Sciatic nerve (tissue), 2 donors: ENCODE data around the gene MINPP1. TPM values are rescaled to one million over a fixed set of nuclear protein-coding genes. Genes with fewer than 3 reads are reported as not detected.

Source experiments
- ATAC-seq: fragments of 200-7000 bp; cut with Tn5 transposase; one replicate; pipeline ENCODE4 v1.9.1; 2020; ENCODE audit warnings: mild to moderate bottlenecking, moderate library complexity
- DNase-seq: peaks from one replicate; pipeline ENCODE4 v3.0.0-alpha.2; 2020; ENCODE audit warnings: low spot score
- intact Hi-C: fragments of 100-400 bp; cut with DNase I; formaldehyde crosslinking; loops from one replicate; pipeline ENCODE4 v1.14.2; 2022
- microRNA-seq: library from miRNA; unstranded; fragments of <30 nt; microRNA quantifications from one replicate; pipeline ENCODE4 v1.2.0, GENCODE V29; 2020
- total RNA-seq: library from RNA; stranded (reverse); fragmentation: NEBNext Ultra II Directional; extraction: Animal tissue kit (Norgen Biotek cat#: 25700); gene quantifications from one replicate; pipeline ENCODE4 v1.2.1, GENCODE V29; 2021
- donor health status: DM: no; HTN: no; CAD: no.
- donor health status: DM: no; HTN: no; CAD: no.

Gene MINPP1
- total RNA-seq, 1 donor from 2014 or later: 11.6 TPM

GRCh38 chr10:87596351-87596750, 91.7 kb downstream of the MINPP1 start:
- DNase-seq: no peak
- no peak for ATAC-seq
- intact Hi-C loops: no loop called here

- peak; percentile 54 for ATAC-seq
- DNase-seq: no peak
- intact Hi-C loops: no loop called here
These were observed 94.0 kb downstream of the MINPP1 start for GRCh38 chr10:87598700-87599099.

DNA sequence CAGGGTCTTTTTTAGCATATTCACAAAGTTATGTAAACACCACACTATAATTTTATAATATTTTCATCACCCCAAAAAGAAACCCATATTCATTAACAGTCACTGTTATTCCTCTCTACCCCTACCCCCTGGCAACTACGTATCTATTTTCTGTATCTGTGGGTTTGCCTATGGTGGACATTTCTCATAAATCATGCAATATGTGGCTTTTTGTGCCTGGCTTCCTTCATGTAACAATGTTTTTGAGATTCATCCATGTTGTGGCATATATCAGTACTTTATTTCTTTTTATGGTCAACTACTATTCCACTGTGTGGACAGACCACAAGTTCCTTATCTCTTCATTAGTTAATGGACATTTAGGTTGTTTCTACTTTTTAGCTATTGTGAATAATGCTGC, 95.9 kb downstream of the MINPP1 start:
- intact Hi-C loops: no loop called here
- ATAC-seq: no peak
- DNase-seq: no peak

Small RNA genes lying within 50 kb of the gene (microRNA-seq; reads per million reads assigned to microRNA genes)
- not detected for gene MIR4678

Other genes starting within 250 kb of the MINPP1 start
- 4.9 TPM for gene NUTM2D, start 147.1 kb upstream of the MINPP1 start, total RNA-seq
- 32.3 TPM for gene PAPSS2, start 155.0 kb downstream of the MINPP1 start, total RNA-seq